Measurements from ENCODE around the gene MRPS9.

MRPS9 gene

GRCh38 chr2:105085525-105085924, 47.7 kb downstream of the MRPS9 start:
- CTCF ChIA-PET = no interaction called here
- POLR2A ChIA-PET (ENCODE audit: low non-redundant PET) = no interaction called here
- H3K27ac ChIP-seq = no peak overlapping the region
- TF ChIP-seq, protein P1, sequence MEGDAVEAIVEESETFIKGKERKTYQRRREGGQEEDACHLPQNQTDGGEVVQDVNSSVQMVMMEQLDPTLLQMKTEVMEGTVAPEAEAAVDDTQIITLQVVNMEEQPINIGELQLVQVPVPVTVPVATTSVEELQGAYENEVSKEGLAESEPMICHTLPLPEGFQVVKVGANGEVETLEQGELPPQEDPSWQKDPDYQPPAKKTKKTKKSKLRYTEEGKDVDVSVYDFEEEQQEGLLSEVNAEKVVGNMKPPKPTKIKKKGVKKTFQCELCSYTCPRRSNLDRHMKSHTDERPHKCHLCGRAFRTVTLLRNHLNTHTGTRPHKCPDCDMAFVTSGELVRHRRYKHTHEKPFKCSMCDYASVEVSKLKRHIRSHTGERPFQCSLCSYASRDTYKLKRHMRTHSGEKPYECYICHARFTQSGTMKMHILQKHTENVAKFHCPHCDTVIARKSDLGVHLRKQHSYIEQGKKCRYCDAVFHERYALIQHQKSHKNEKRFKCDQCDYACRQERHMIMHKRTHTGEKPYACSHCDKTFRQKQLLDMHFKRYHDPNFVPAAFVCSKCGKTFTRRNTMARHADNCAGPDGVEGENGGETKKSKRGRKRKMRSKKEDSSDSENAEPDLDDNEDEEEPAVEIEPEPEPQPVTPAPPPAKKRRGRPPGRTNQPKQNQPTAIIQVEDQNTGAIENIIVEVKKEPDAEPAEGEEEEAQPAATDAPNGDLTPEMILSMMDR (conservative IDR thresholded peaks at IDR 0.05; ENCODE audit: low read depth) = no peak
- no peak for DNase-seq (ENCODE audit: low spot score)

GRCh38 chr2:105087273-105087672, 49.4 kb downstream of the MRPS9 start:
- TF ChIP-seq, protein P1 (conservative IDR thresholded peaks at IDR 0.05; ENCODE audit: low read depth) = no peak
- CTCF ChIA-PET = no interaction called here
- POLR2A ChIA-PET (ENCODE audit: low non-redundant PET) = no interaction called here

GRCh38 chr2:105090091-105090490, 52.2 kb downstream of the MRPS9 start:
- CTCF ChIA-PET = no interaction called here
- POLR2A ChIA-PET (ENCODE audit: low non-redundant PET) = no interaction called here
- no peak for DNase-seq (ENCODE audit: low spot score)

More at GRCh38 chr2:105087273-105087672, 49.4 kb downstream of the MRPS9 start:
- H3K27ac ChIP-seq = no peak overlapping the region
- no peak for DNase-seq (ENCODE audit: low spot score)

GRCh38 chr2:105092797-105093196, 54.9 kb downstream of the MRPS9 start:
- POLR2A ChIA-PET (ENCODE audit: low non-redundant PET) = no interaction called here

More at GRCh38 chr2:105090091-105090490, 52.2 kb downstream of the MRPS9 start:
- H3K27ac ChIP-seq = no peak overlapping the region
- TF ChIP-seq, protein P1 (conservative IDR thresholded peaks at IDR 0.05; ENCODE audit: low read depth) = no peak

GRCh38 chr2:105099153-105099552, 61.3 kb downstream of the MRPS9 start:
- CTCF ChIA-PET = no interaction called here
- TF ChIP-seq, protein P1 (conservative IDR thresholded peaks at IDR 0.05; ENCODE audit: low read depth) = no peak
- H3K27ac ChIP-seq = no peak overlapping the region
- no peak for DNase-seq (ENCODE audit: low spot score)
- POLR2A ChIA-PET (ENCODE audit: low non-redundant PET) = no interaction called here

More at GRCh38 chr2:105092797-105093196, 54.9 kb downstream of the MRPS9 start:
- CTCF ChIA-PET = no interaction called here
- no peak for DNase-seq (ENCODE audit: low spot score)
- no peak overlapping the region for H3K27ac ChIP-seq
- TF ChIP-seq, protein P1 (conservative IDR thresholded peaks at IDR 0.05; ENCODE audit: low read depth) = no peak

DNA sequence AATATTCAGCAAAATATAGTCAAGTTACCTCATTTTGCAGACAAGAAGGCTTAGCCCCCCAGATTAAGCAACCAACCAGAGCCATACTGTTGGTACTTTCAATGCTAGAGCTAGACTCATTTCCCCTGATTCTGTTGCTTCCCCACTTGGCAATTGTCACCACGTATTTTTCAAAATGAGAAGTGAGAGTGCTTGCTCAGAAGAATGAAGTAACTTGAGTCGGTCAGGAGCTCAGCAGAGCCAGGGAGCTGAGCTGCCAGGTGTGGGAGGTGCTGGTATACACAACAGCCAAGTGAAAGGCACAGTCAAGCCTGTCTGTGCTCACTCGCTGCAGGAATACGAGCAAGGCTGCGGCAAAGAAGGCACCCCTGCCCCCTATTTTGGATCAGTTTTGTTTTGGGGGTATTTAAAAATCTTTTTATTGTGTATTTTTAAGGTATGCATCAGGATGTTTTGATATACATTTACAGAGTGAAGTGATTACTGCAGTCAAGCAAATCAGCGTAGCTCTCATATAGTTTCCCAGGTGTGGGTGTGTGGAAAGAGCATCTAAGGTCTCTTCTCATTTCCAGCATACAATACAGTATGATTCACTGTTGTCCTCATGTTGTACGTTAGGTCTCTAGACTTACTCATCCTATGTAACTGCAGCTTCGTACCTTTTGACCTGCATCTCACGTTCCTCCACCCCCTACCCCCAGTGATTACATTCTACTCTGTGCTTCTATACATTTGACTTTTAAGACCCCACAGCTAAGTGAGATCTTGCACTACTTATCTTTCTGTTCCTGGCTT, 62.4 kb downstream of the MRPS9 start:
- TF ChIP-seq, protein P1 (conservative IDR thresholded peaks at IDR 0.05; ENCODE audit: low read depth) = no peak
- DNase-seq (ENCODE audit: low spot score) = peak; percentile 16
- CTCF ChIA-PET = no interaction called here
- POLR2A ChIA-PET (ENCODE audit: low non-redundant PET) = no interaction called here
- H3K27ac ChIP-seq = no peak overlapping the region
